GM23338 (cell line): Measurements from ENCODE around the gene FAM78A. TPM values are rescaled to one million over a fixed set of nuclear protein-coding genes. Genes with fewer than 3 reads are reported as not detected.

Experiments
- ATAC-seq: fragments of 200-7000 bp; cut with Tn5 transposase; 3 replicates; pipeline ENCODE4 v1.9.1; 2020
- DNase-seq: peaks from one replicate; pipeline ENCODE4 v3.0.0-alpha.2; 2015; ENCODE audit warnings: low spot score
- H2AFZ ChIP-seq: fragments of 200-600 bp; sonication (generic); 2 replicates; pipeline ENCODE4 v1.8.0; 2016; ENCODE audit warnings: antibody characterized with exemption, mild to moderate bottlenecking, moderate library complexity
- H3F3A ChIP-seq: fragments of 200-600 bp; sonication (generic); replicated peaks from 2 replicates; pipeline ENCODE4 v1.8.0; 2017; ENCODE audit warnings: antibody characterized with exemption, mixed run types, low read depth
- H3K27ac ChIP-seq: fragments of 200-600 bp; sonication (generic); 2 replicates; pipeline ENCODE4 v1.6.1; 2016; ENCODE audit warnings: low read depth
- H3K27me3 ChIP-seq: fragments of 200-600 bp; sonication (generic); 2 replicates; pipeline ENCODE4 v1.8.0; 2016; ENCODE audit warnings: mild to moderate bottlenecking, mixed run types, moderate library complexity; ENCODE audit not compliant: insufficient read depth
- H3K36me3 ChIP-seq: fragments of 200-600 bp; sonication (generic); 2 replicates; pipeline ENCODE4 v1.8.0; 2016; ENCODE audit warnings: mild to moderate bottlenecking; ENCODE audit not compliant: insufficient read depth
- H3K4me1 ChIP-seq: fragments of 200-600 bp; sonication (generic); 2 replicates; pipeline ENCODE4 v1.8.0; 2016; ENCODE audit warnings: mild to moderate bottlenecking, moderate library complexity; ENCODE audit not compliant: insufficient read depth
- H3K4me2 ChIP-seq: fragments of 200-600 bp; sonication (generic); 2 replicates; pipeline ENCODE4 v1.7.1; 2017; ENCODE audit warnings: mixed run types
- H3K4me3 ChIP-seq: fragments of 200-600 bp; sonication (generic); 2 replicates; pipeline ENCODE4 v1.6.1; 2016; ENCODE audit warnings: mixed run types
- H3K79me2 ChIP-seq: fragments of 200-600 bp; sonication (generic); replicated peaks from 2 replicates; pipeline ENCODE4 v1.8.0; 2017; ENCODE audit warnings: mild to moderate bottlenecking; ENCODE audit not compliant: insufficient read depth
- H3K9me2 ChIP-seq: fragments of 200-600 bp; sonication (generic); 2 replicates; pipeline ENCODE4 v1.8.0; 2017; ENCODE audit not compliant: insufficient read depth
- H4K20me1 ChIP-seq: fragments of 200-600 bp; sonication (generic); replicated peaks from 2 replicates; pipeline ENCODE4 v1.8.0; 2017; ENCODE audit warnings: mild to moderate bottlenecking; ENCODE audit not compliant: insufficient read depth
- H3K27ac Mint-ChIP-seq: 2 replicates; pipeline ENCODE4 v1.8.0; 2020; ENCODE audit warnings: inconsistent platforms, mild to moderate bottlenecking, moderate library complexity, mixed read lengths
- H3K27me3 Mint-ChIP-seq: 3 replicates; pipeline ENCODE4 v1.8.0; 2022; ENCODE audit warnings: low read depth, mild to moderate bottlenecking, moderate library complexity, mixed read lengths, inconsistent platforms; ENCODE audit not compliant: insufficient read depth, poor library complexity
- H3K36me3 Mint-ChIP-seq: 3 replicates; pipeline ENCODE4 v1.8.0; 2021; ENCODE audit warnings: low read depth, mild to moderate bottlenecking, inconsistent platforms, moderate library complexity, mixed read lengths
- H3K4me1 Mint-ChIP-seq: 3 replicates; pipeline ENCODE4 v1.8.0; 2020; ENCODE audit warnings: mild to moderate bottlenecking, inconsistent platforms, mixed read lengths
- H3K4me3 Mint-ChIP-seq: 3 replicates; pipeline ENCODE4 v1.8.0; 2021; ENCODE audit warnings: moderate library complexity, mild to moderate bottlenecking, inconsistent platforms, mixed read lengths
- H3K9me3 Mint-ChIP-seq: 3 replicates; pipeline ENCODE4 v1.8.0; 2020; ENCODE audit warnings: moderate library complexity, mild to moderate bottlenecking, inconsistent platforms, mixed read lengths
- CREB1 ChIP-seq: fragments of 250-450 bp; sonication (Bioruptor Pico); IDR thresholded peaks from 2 replicates; pipeline ENCODE4 v1.5.0; 2020; ENCODE audit warnings: low read depth, mild to moderate bottlenecking, moderate library complexity
- CTCF ChIP-seq, 2 experiments: fragments of 200-600 bp in 1 of 2; sonication (generic) in 1 of 2; conservative IDR thresholded peaks; 2 replicates each; pipeline versions ENCODE4 v1.5.1 to v1.6.1; 2016 to 2017; ENCODE audit warnings: antibody characterized with exemption in 2 of 2, low read depth in 2 of 2, mild to moderate bottlenecking in 2 of 2, moderate library complexity in 1 of 2
- EZH2 ChIP-seq: fragments of 200-600 bp; sonication (generic); IDR thresholded peaks from one replicate; pipeline ENCODE4 v1.8.0; 2017; ENCODE audit warnings: antibody characterized with exemption, mild to moderate bottlenecking, low read depth; ENCODE audit not compliant: unreplicated experiment
- EZH2phosphoT487 ChIP-seq: fragments of 200-600 bp; sonication (generic); IDR thresholded peaks from one replicate; pipeline ENCODE4 v1.8.1; 2018; ENCODE audit warnings: antibody characterized with exemption; ENCODE audit not compliant: unreplicated experiment
- JUNB ChIP-seq: IDR thresholded peaks from one replicate; pipeline ENCODE4 v1.6.1; 2016; ENCODE audit warnings: antibody characterized with exemption; ENCODE audit not compliant: unreplicated experiment
- NANOG ChIP-seq: IDR thresholded peaks from 2 replicates; pipeline ENCODE4 v1.6.1; 2016; ENCODE audit warnings: antibody characterized with exemption, borderline replicate concordance
- POLR2AphosphoS5 ChIP-seq: IDR thresholded peaks from 2 replicates; pipeline ENCODE4 v1.6.1; 2016; ENCODE audit warnings: antibody characterized with exemption, low read depth
- STAT1 ChIP-seq: IDR thresholded peaks from one replicate; pipeline ENCODE4 v1.6.1; 2016; ENCODE audit warnings: antibody characterized with exemption; ENCODE audit not compliant: unreplicated experiment
- ZNF114 ChIP-seq: fragments of 250-450 bp; sonication (Bioruptor Pico); IDR thresholded peaks from 2 replicates; pipeline ENCODE4 v1.5.0; 2020; ENCODE audit warnings: mild to moderate bottlenecking, moderate library complexity
- ZNF331 ChIP-seq: fragments of 250-450 bp; sonication (Bioruptor Pico); IDR thresholded peaks from 2 replicates; pipeline ENCODE4 v1.5.0; 2020; ENCODE audit warnings: low read depth, mild to moderate bottlenecking, moderate library complexity
- polyA plus RNA-seq: library from polyadenylated mRNA; unstranded; fragments of >200 nt; fragmentation: Nextera tagmentation; extraction: Ambion mirVana; gene quantifications from 2 replicates; pipeline ENCODE4 v1.2.1, GENCODE V29; 2016
- total RNA-seq: library from RNA; depleted of rRNA; stranded (reverse); fragments of >200 nt; shearing (Covaris generic); gene quantifications from 2 replicates; pipeline ENCODE4 v1.2.3, GENCODE V29; 2014
- TF ChIP-seq, protein P1 (sequence below): IDR thresholded peaks from one replicate; pipeline ENCODE4 v1.6.1; 2018; ENCODE audit warnings: antibody characterized with exemption; ENCODE audit not compliant: unreplicated experiment
- TF ChIP-seq, protein P2 (sequence below): IDR thresholded peaks from 2 replicates; pipeline ENCODE4 v1.6.1; 2016; ENCODE audit warnings: antibody characterized with exemption
- TF ChIP-seq, protein P3 (sequence below): fragments of 250-450 bp; sonication (Bioruptor Pico); IDR thresholded peaks from 2 replicates; pipeline ENCODE4 v1.5.0; 2020; ENCODE audit warnings: mild to moderate bottlenecking, moderate library complexity

The FAM78A gene
- total and polyA plus RNA-seq, 2 experiments from 2014 or later: 0.57 to 2.1 TPM

GRCh38 chr9:131323629-131324028, 47.3 kb upstream of the FAM78A start:
- H3K36me3 ChIP-seq: no peaks in the 10 kb centered on the region
- TF ChIP-seq ZNF114 (CRISPR knock-in tag) (no peak), STAT1 (no peak), POLR2AphosphoS5 (no peak), CREB1 (no peak), CTCF (conservative IDR thresholded peaks at IDR 0.05; ENCODE audit: low read depth in 2 of 2) (no peak), NANOG (no peak), EZH2 (no peak), ZNF331 (CRISPR knock-in tag) (no peak), EZH2phosphoT487 (no peak), JUNB (no peak)
- TF ChIP-seq, protein P1, sequence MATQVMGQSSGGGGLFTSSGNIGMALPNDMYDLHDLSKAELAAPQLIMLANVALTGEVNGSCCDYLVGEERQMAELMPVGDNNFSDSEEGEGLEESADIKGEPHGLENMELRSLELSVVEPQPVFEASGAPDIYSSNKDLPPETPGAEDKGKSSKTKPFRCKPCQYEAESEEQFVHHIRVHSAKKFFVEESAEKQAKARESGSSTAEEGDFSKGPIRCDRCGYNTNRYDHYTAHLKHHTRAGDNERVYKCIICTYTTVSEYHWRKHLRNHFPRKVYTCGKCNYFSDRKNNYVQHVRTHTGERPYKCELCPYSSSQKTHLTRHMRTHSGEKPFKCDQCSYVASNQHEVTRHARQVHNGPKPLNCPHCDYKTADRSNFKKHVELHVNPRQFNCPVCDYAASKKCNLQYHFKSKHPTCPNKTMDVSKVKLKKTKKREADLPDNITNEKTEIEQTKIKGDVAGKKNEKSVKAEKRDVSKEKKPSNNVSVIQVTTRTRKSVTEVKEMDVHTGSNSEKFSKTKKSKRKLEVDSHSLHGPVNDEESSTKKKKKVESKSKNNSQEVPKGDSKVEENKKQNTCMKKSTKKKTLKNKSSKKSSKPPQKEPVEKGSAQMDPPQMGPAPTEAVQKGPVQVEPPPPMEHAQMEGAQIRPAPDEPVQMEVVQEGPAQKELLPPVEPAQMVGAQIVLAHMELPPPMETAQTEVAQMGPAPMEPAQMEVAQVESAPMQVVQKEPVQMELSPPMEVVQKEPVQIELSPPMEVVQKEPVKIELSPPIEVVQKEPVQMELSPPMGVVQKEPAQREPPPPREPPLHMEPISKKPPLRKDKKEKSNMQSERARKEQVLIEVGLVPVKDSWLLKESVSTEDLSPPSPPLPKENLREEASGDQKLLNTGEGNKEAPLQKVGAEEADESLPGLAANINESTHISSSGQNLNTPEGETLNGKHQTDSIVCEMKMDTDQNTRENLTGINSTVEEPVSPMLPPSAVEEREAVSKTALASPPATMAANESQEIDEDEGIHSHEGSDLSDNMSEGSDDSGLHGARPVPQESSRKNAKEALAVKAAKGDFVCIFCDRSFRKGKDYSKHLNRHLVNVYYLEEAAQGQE: no peak
- TF ChIP-seq, protein P2, sequence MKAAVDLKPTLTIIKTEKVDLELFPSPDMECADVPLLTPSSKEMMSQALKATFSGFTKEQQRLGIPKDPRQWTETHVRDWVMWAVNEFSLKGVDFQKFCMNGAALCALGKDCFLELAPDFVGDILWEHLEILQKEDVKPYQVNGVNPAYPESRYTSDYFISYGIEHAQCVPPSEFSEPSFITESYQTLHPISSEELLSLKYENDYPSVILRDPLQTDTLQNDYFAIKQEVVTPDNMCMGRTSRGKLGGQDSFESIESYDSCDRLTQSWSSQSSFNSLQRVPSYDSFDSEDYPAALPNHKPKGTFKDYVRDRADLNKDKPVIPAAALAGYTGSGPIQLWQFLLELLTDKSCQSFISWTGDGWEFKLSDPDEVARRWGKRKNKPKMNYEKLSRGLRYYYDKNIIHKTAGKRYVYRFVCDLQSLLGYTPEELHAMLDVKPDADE: no peak
- TF ChIP-seq, protein P3, sequence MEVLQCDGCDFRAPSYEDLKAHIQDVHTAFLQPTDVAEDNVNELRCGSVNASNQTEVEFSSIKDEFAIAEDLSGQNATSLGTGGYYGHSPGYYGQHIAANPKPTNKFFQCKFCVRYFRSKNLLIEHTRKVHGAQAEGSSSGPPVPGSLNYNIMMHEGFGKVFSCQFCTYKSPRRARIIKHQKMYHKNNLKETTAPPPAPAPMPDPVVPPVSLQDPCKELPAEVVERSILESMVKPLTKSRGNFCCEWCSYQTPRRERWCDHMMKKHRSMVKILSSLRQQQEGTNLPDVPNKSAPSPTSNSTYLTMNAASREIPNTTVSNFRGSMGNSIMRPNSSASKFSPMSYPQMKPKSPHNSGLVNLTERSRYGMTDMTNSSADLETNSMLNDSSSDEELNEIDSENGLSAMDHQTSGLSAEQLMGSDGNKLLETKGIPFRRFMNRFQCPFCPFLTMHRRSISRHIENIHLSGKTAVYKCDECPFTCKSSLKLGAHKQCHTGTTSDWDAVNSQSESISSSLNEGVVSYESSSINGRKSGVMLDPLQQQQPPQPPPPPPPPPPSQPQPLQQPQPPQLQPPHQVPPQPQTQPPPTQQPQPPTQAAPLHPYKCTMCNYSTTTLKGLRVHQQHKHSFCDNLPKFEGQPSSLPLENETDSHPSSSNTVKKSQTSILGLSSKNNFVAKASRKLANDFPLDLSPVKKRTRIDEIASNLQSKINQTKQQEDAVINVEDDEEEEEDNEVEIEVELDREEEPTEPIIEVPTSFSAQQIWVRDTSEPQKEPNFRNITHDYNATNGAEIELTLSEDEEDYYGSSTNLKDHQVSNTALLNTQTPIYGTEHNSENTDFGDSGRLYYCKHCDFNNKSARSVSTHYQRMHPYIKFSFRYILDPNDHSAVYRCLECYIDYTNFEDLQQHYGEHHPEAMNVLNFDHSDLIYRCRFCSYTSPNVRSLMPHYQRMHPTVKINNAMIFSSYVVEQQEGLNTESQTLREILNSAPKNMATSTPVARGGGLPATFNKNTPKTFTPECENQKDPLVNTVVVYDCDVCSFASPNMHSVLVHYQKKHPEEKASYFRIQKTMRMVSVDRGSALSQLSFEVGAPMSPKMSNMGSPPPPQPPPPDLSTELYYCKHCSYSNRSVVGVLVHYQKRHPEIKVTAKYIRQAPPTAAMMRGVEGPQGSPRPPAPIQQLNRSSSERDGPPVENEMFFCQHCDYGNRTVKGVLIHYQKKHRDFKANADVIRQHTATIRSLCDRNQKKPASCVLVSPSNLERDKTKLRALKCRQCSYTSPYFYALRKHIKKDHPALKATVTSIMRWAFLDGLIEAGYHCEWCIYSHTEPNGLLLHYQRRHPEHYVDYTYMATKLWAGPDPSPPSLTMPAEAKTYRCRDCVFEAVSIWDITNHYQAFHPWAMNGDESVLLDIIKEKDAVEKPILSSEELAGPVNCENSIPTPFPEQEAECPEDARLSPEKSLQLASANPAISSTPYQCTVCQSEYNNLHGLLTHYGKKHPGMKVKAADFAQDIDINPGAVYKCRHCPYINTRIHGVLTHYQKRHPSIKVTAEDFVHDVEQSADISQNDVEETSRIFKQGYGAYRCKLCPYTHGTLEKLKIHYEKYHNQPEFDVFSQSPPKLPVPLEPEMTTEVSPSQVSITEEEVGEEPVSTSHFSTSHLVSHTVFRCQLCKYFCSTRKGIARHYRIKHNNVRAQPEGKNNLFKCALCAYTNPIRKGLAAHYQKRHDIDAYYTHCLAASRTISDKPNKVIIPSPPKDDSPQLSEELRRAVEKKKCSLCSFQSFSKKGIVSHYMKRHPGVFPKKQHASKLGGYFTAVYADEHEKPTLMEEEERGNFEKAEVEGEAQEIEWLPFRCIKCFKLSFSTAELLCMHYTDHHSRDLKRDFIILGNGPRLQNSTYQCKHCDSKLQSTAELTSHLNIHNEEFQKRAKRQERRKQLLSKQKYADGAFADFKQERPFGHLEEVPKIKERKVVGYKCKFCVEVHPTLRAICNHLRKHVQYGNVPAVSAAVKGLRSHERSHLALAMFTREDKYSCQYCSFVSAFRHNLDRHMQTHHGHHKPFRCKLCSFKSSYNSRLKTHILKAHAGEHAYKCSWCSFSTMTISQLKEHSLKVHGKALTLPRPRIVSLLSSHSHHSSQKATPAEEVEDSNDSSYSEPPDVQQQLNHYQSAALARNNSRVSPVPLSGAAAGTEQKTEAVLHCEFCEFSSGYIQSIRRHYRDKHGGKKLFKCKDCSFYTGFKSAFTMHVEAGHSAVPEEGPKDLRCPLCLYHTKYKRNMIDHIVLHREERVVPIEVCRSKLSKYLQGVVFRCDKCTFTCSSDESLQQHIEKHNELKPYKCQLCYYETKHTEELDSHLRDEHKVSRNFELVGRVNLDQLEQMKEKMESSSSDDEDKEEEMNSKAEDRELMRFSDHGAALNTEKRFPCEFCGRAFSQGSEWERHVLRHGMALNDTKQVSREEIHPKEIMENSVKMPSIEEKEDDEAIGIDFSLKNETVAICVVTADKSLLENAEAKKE (CRISPR knock-in tag): no peak
- no peaks in the 10 kb centered on the region for H3K4me1 Mint-ChIP-seq

More at GRCh38 chr9:131323629-131324028, 47.3 kb upstream of the FAM78A start:
- Histone ChIP-seq H3F3A (no peaks in the 10 kb centered on the region), H2AFZ (no peak overlapping the region), H3K4me2 (no peak overlapping the region), H4K20me1 (no peaks in the 10 kb centered on the region), H3K79me2 (no peaks in the 10 kb centered on the region), H3K27ac (no peak overlapping the region), H3K4me3 (no peak overlapping the region), H3K27me3 (no peaks in the 10 kb centered on the region), H3K4me1 (no peaks in the 10 kb centered on the region), H3K9me2 (no peaks in the 10 kb centered on the region)
- Mint-ChIP-seq H3K4me3 (no peak overlapping the region), H3K27ac (no peak overlapping the region), H3K9me3 (no peaks in the 10 kb centered on the region), H3K27me3 (peaks cover 9% of the 10 kb centered on the region), H3K36me3 (no peaks in the 10 kb centered on the region)
- no peak for DNase-seq
- ATAC-seq: no peak
